HG02798 (cell line): ENCODE measurements around the gene TMF1.

Experiments used
- ATAC-seq: cut with Tn5 transposase; IDR thresholded peaks from one replicate; pipeline ENCODE4 v1.9.1; 2021; ENCODE audit warnings: mild to moderate bottlenecking; ENCODE audit not compliant: unreplicated experiment, poor library complexity

The TMF1 gene

GRCh38 chr3:69016901-69017300 lies 35.2 kb downstream of the TMF1 start:
- ATAC-seq, result no peak

- no peak for ATAC-seq
These were observed 36.0 kb downstream of the TMF1 start for GRCh38 chr3:69016102-69016501.

GRCh38 chr3:69014022-69014580 lies 38.0 kb downstream of the TMF1 start:
- no peak for ATAC-seq

- ATAC-seq, result peak; percentile 84
These were observed 38.7 kb downstream of the TMF1 start, which contains the start of gene EOGT for GRCh38 chr3:69013253-69014021. Gene EOGT, minus strand, starts transcription at chr3:69013684. Its CDS starts 3,838 bp downstream, at chr3:69009846.

- ATAC-seq, result peak; percentile 33
These were observed 39.3 kb downstream of the TMF1 start for GRCh38 chr3:69012800-69013252.

- no peak for ATAC-seq
These were observed 39.9 kb downstream of the TMF1 start for GRCh38 chr3:69012100-69012799.

- ATAC-seq, result no peak
These were observed 40.9 kb downstream of the TMF1 start for GRCh38 chr3:69011096-69011730.

- ATAC-seq, result no peak
These were observed 42.3 kb downstream of the TMF1 start for GRCh38 chr3:69009559-69010410.

- no peak for ATAC-seq
These were observed 43.2 kb downstream of the TMF1 start for GRCh38 chr3:69008980-69009379.

- ATAC-seq, result no peak
These were observed 46.2 kb downstream of the TMF1 start for GRCh38 chr3:69005791-69006482.

- ATAC-seq, result no peak
These were observed 46.9 kb downstream of the TMF1 start for GRCh38 chr3:69005071-69005790.

- no peak for ATAC-seq
These were observed 48.0 kb downstream of the TMF1 start for GRCh38 chr3:69004138-69004537.

- ATAC-seq, result no peak
These were observed 52.5 kb downstream of the TMF1 start for GRCh38 chr3:68999605-69000004.

- ATAC-seq, result no peak
These were observed 53.0 kb downstream of the TMF1 start for GRCh38 chr3:68999158-68999557.

GRCh38 chr3:68997887-68998286 lies 54.2 kb downstream of the TMF1 start:
- no peak for ATAC-seq

- no peak for ATAC-seq
These were observed 55.7 kb downstream of the TMF1 start for GRCh38 chr3:68996356-68996995.

GRCh38 chr3:68988740-68989139 lies 63.4 kb downstream of the TMF1 start:
- ATAC-seq, result no peak

- ATAC-seq, result no peak
These were observed 64.8 kb downstream of the TMF1 start for GRCh38 chr3:68987322-68987721.
